ENCODE measurements around the gene CLEC7A. TPM values are rescaled to one million over a fixed set of nuclear protein-coding genes. Genes with fewer than 3 reads are reported as not detected.

The CLEC7A gene
- total RNA-seq, 1 experiment from 2014 or later = 0.40 TPM

DNA sequence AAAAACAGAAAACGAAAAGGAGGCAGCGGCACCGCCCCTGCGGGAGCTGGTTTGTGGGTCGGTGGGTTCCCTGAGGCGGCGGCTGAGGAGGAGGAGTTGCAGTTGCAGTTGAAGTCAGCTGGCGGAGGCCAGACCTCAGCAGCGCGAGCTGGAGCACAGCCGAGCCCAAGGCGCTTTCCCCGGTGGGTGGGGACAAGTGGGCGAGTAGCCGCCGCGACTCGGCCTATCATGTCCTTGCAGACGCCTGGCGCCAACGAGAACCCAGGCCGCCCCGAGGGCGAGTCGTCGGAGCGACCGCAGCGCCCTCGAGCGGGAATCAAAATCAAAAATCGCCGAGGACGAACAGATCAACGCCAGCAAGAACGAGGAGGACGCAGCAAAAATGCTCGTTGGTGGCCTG is 18.5 kb downstream of the CLEC7A start:
- TF ChIP-seq EZH2 (IDR thresholded peaks at IDR 0.05; ENCODE audit: low read length, unreplicated experiment) (no peak), EZH2phosphoT487 (IDR thresholded peaks at IDR 0.05; ENCODE audit: borderline replicate concordance, low read length) (no peak)
- TF ChIP-seq, protein P1, sequence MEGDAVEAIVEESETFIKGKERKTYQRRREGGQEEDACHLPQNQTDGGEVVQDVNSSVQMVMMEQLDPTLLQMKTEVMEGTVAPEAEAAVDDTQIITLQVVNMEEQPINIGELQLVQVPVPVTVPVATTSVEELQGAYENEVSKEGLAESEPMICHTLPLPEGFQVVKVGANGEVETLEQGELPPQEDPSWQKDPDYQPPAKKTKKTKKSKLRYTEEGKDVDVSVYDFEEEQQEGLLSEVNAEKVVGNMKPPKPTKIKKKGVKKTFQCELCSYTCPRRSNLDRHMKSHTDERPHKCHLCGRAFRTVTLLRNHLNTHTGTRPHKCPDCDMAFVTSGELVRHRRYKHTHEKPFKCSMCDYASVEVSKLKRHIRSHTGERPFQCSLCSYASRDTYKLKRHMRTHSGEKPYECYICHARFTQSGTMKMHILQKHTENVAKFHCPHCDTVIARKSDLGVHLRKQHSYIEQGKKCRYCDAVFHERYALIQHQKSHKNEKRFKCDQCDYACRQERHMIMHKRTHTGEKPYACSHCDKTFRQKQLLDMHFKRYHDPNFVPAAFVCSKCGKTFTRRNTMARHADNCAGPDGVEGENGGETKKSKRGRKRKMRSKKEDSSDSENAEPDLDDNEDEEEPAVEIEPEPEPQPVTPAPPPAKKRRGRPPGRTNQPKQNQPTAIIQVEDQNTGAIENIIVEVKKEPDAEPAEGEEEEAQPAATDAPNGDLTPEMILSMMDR (conservative IDR thresholded peaks at IDR 0.05; ENCODE audit: low read depth, low read length) = no peak
- H3K4me3 ChIP-seq (ENCODE audit: low read length) = no peak overlapping the region
- ChIA-PET POLR2A (ENCODE audit: unreplicated experiment) (no interaction called here), CTCF (no interaction called here)
- no peaks in the 10 kb centered on the region for H3K79me2 ChIP-seq (ENCODE audit: low read length)
- no peaks in the 10 kb centered on the region for H3K36me3 ChIP-seq (ENCODE audit: low read depth, low read length)
- no peak overlapping the region for H2AFZ ChIP-seq (ENCODE audit: low read length)
- H3F3A ChIP-seq (ENCODE audit: low read length, unreplicated experiment) = no peaks in the 10 kb centered on the region
- ATAC-seq (no peak), DNase-seq (no peak)
- BruUV-seq (replicated peaks) = no TSS peak
- no peak overlapping the region for H3K4me2 ChIP-seq (ENCODE audit: low read length)
- H4K20me1 ChIP-seq (ENCODE audit: low read length) = no peaks in the 10 kb centered on the region
- intact Hi-C loops (cut with micrococcal nuclease) = no loop called here
- no peaks in the 10 kb centered on the region for H3K9me2 ChIP-seq (replicated peaks; ENCODE audit: low read length)
- H3K27me3 ChIP-seq (ENCODE audit: low read length) = no peaks in the 10 kb centered on the region
- no peak overlapping the region for H3K27ac ChIP-seq (ENCODE audit: low read length)
- no peak overlapping the region for H3K9ac ChIP-seq (ENCODE audit: low read length)
- peaks cover 20% of the 10 kb centered on the region for H3K4me1 ChIP-seq (ENCODE audit: insufficient read depth, low read length)
- H3K9me3 ChIP-seq (ENCODE audit: low read length) = no peaks in the 10 kb centered on the region

DNA sequence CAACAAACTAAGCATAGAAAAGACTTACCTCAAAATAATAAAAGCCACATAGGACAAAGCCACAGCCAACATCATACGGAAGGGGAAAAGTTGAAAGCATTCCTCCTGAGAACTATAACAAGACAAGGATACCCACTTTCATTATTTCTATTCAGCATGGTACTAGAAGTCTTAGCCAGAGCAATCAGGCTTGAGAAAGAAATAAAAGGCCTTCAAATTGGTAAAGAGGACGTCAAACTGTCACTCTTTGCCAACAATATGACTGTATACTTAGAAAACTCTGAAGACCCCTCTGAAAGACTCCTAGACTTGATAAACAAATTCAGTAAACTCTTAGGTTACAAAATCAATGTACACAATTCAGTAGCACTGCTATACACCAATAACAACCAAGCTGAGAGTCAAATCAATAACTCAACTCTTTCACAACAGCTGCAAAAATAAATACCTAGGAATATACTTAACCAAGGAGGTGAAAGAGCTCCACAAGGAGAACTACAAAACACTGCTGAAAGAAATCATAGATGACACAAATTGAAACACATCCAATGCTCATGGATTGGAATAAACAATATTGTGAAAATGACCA is 19.6 kb downstream of the CLEC7A start:
- BruUV-seq (replicated peaks) = no TSS peak
- no peaks in the 10 kb centered on the region for H4K20me1 ChIP-seq (ENCODE audit: low read length)
- ATAC-seq (no peak), DNase-seq (no peak)
- no peaks in the 10 kb centered on the region for H3K9me3 ChIP-seq (ENCODE audit: low read length)
- no peaks in the 10 kb centered on the region for H3K79me2 ChIP-seq (ENCODE audit: low read length)
- TF ChIP-seq, protein P1 (conservative IDR thresholded peaks at IDR 0.05; ENCODE audit: low read depth, low read length) = no peak
- TF ChIP-seq EZH2phosphoT487 (IDR thresholded peaks at IDR 0.05; ENCODE audit: borderline replicate concordance, low read length) (no peak), EZH2 (IDR thresholded peaks at IDR 0.05; ENCODE audit: low read length, unreplicated experiment) (no peak)
- ChIA-PET POLR2A (ENCODE audit: unreplicated experiment) (no interaction called here), CTCF (no interaction called here)
- no peaks in the 10 kb centered on the region for H3K9me2 ChIP-seq (replicated peaks; ENCODE audit: low read length)
- H3K27me3 ChIP-seq (ENCODE audit: low read length) = no peaks in the 10 kb centered on the region
- H3K4me1 ChIP-seq (ENCODE audit: insufficient read depth, low read length) = peaks cover 20% of the 10 kb centered on the region
- H3F3A ChIP-seq (ENCODE audit: low read length, unreplicated experiment) = no peaks in the 10 kb centered on the region
- H3K4me3 ChIP-seq (ENCODE audit: low read length) = no peak overlapping the region
- H3K9ac ChIP-seq (ENCODE audit: low read length) = no peak overlapping the region
- no peak overlapping the region for H2AFZ ChIP-seq (ENCODE audit: low read length)
- H3K36me3 ChIP-seq (ENCODE audit: low read depth, low read length) = no peaks in the 10 kb centered on the region
- no peak overlapping the region for H3K4me2 ChIP-seq (ENCODE audit: low read length)
- intact Hi-C loops (cut with micrococcal nuclease) = no loop called here
- no peak overlapping the region for H3K27ac ChIP-seq (ENCODE audit: low read length)

DNA sequence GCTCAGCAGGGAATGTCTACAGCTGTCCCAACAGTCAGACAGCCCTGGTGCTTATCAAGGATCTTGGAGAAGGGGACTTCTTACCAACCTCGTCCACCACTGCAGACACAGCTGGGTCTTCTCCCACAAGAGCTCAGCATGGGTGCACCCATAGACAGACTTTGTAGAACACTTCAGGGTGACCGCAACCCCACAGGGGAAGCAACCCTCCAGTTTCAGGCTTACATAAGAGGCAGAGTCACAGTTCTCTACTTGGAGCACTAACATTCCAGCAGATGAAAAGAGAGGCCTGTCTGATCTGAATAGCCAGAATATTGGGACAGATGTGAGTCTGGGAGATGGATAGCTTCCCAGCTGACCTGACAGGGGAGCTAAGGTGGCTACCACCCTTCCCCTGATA is 27.7 kb downstream of the CLEC7A start:
- H3K27ac ChIP-seq (ENCODE audit: low read length) = no peak overlapping the region
- no TSS peak for BruUV-seq (replicated peaks)
- TF ChIP-seq EZH2 (IDR thresholded peaks at IDR 0.05; ENCODE audit: low read length, unreplicated experiment) (no peak), EZH2phosphoT487 (IDR thresholded peaks at IDR 0.05; ENCODE audit: borderline replicate concordance, low read length) (no peak)
- TF ChIP-seq, protein P1 (conservative IDR thresholded peaks at IDR 0.05; ENCODE audit: low read depth, low read length) = no peak
- no peak overlapping the region for H3K4me3 ChIP-seq (ENCODE audit: low read length)
- no peaks in the 10 kb centered on the region for H4K20me1 ChIP-seq (ENCODE audit: low read length)
- POLR2A ChIA-PET (ENCODE audit: unreplicated experiment) = no interaction called here
- H3K36me3 ChIP-seq (ENCODE audit: low read depth, low read length) = no peaks in the 10 kb centered on the region
- intact Hi-C loops (cut with micrococcal nuclease) = no loop called here
- no peaks in the 10 kb centered on the region for H3K9me2 ChIP-seq (replicated peaks; ENCODE audit: low read length)
- no peaks in the 10 kb centered on the region for H3K4me1 ChIP-seq (ENCODE audit: insufficient read depth, low read length)
- 0 out of 2 replicates have a peak, but pooled peaks cover 2% of the 10 kb centered on the region for H3K27me3 ChIP-seq (ENCODE audit: low read length)
- H3K9ac ChIP-seq (ENCODE audit: low read length) = no peak overlapping the region
- CTCF ChIA-PET = no interaction called here
- no peak overlapping the region for H2AFZ ChIP-seq (ENCODE audit: low read length)
- ATAC-seq (no peak), DNase-seq (no peak)
- H3F3A ChIP-seq (ENCODE audit: low read length, unreplicated experiment) = no peaks in the 10 kb centered on the region
- no peak overlapping the region for H3K4me2 ChIP-seq (ENCODE audit: low read length)
- no peaks in the 10 kb centered on the region for H3K79me2 ChIP-seq (ENCODE audit: low read length)
- H3K9me3 ChIP-seq (ENCODE audit: low read length) = no peaks in the 10 kb centered on the region

All from PC-3 (cell line).